Fibroblast of skin of right biceps (primary cell): ENCODE results near the gene AGAP1.

ENCODE experiments used
- DNase-seq: peaks from one replicate; pipeline ENCODE4 v3.0.0-alpha.2; 2013

Gene AGAP1

DNA sequence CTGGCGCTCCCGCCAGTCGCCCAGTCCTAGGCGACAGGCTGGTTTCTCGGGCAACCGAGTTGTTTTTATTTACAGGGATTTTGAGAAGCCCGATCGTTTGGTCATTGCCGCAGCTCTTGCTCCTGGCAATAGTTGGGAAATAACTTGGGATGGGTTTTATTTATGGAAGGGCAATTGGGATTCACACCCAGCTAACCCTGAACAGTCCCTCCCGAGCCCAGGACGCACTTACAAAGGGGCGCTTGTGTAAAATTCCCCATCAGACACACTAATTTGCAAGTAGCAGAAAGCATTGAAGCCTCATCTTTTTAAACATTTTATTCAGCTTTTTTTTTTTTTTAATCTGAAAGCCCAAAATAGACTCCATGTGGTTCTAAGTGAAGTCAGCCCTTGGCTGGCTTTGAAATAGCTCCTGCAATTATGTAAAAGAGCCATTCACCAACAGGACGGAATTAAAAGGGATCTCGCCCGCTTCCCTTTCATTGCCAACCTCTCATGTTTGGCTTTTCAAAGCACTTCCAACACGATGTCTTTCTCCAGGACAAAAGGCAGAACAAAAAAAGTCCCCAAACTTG is 677.9 kb downstream of the AGAP1 start:
- DNase-seq = no peak

DNA sequence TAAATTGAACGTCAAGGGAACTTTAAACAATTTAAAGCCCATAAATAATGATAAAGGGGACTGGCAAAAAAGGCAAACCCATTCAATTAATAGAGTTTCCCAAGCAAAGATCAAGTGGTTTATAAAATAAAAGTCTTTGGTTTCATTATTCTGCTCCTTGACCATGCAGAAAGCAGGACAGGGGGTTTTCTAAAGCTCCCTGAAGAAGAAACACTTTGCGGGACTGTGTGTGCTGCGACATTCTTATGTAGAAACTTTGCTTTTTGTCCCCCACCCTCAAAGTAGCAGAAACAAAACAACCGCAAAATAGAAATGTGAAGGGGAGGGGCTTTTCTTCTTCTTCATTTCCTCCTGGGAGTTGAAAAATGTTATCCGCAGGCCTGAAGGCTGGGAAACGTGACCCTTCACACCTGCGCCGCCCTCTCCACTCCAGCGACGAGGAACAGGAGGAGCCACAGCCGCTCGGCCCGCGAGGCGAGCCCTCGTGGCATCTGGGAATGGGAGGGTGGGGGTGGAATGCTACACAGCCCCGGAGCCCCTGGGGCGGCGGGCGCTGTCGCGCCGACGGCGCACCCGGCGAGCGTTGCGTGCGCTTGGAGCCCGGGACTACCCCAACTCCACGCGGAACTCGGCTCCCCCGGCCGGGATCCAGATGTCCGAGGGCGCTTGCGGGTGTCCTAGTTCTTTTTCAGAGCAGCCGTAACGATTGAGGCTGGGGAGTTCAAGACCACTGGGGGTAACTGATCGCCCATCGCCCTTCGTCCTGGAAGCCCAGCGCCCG is 678.6 kb downstream of the AGAP1 start:
- no peak for DNase-seq

DNA sequence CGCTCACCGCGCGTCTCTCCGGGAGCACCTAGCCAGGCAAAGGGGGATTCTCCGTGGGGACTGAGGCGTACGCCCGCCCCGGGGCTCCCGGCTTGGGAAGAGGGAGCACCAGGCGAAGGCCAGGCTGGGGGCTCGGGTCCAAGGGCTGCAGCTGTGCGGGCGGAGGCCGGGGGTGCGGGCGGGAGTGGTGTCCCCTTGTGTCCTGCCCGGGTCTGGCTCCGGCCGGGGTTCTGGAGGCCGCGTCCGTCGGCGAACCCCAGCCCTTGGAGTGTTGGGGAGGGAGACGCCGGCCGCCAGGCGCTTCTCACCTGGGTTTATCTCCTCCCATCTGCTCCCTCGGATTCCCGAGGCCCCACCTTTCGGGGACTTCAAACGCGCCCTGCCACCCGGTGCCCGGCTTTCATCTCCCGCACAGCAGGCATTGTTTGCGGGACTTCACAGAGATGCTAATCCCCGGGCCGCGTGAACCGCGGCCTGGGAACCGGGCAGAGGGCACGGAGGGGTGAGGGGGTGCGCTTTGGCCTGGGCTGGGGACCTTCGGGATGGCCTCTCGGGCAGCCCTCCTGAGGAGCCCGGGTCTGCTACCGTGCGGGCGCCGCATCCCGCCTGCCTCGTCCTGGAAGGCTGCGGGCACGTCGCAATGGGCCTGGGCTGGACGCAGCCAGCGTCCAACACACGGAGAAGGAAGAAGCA is 679.3 kb downstream of the AGAP1 start:
- no peak for DNase-seq

DNA sequence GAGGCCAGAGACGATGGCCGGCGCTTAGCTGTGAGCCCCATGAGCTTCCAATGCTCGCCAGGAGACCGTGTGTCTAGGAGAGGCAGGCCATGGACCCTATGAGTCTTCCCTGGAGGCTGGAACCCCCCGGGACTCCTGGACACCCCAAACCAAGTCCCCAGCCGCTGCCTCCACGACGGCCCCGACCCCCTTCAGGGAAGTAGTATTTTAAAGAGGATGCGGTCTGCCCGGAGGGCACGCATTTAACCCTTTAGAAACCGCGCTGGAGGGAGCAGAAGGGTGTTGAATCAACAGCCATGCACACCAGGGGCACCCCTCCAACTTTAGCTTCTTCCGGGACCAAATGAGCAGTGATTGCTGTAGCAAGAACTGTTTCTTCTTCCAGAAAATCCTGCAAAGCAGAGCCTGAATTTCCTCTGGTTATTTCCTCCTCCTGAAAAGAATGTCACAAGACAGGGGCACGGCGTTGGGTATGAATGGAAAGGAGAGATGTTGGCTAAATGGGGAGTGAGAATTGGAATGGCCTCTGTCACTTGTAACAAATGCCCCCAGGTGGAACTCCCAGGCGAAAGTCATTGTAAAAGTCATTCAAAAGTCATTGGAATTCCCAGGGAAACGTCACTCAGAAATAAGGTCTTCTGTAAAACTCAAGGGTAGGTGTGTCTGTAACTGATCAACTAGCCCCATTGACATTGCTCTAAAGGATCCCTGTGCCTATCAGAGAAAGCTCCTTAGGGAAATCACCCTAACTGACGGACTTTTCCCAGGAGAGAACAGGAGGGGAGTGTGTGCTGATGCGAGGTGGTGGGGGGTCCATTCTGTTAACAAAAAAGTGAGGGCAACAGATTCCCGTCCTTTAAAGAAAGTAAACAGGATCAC is 680.1 kb downstream of the AGAP1 start:
- DNase-seq = no peak

DNA sequence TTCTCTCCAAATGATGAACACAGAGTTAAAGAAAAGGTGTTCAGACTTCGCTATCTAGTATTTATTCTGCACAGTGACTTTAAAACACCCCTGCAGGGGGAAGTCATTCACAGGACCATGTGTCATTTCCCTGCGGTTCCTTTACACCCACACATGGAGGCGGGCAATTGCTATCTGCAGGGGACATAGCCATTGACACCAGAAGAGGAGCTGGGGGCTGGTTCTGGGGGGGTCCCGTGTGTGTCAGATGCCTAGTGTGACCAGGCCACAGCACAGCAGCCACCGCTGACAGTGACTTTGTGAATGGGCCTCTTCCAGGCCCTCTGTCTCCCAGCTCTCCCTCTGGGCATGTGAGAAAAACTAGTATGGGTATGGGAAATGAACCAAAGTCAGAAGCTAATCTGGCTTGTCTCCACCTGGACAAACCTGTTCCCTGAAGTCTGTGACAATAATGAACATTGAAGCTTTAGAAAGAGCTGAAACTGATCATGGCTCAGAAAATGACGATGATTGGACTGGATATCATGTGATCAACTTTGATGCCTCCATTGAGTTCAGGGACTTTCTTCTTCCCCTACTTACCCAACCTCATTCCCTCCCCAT is 681.8 kb downstream of the AGAP1 start:
- no peak for DNase-seq

DNA sequence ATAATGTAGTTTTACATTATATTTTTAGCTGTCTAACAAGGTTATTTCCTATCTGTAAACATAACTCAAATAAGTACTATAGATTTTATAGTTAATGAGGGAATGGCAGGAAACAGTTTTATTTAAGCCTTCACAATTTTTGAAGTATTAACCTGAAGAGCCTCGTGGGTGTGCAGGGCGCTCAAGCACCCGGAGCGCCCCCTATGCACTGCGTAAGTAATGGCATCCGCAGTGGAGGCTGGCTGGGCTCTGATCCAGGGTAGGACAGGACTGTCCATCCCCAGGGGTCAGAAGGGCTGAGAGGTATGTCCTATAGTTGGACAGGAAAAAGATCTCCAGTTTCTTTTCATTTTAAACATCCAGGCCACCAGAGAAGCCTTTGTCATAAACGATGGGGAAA is 682.6 kb downstream of the AGAP1 start:
- DNase-seq = peak; percentile 47

DNA sequence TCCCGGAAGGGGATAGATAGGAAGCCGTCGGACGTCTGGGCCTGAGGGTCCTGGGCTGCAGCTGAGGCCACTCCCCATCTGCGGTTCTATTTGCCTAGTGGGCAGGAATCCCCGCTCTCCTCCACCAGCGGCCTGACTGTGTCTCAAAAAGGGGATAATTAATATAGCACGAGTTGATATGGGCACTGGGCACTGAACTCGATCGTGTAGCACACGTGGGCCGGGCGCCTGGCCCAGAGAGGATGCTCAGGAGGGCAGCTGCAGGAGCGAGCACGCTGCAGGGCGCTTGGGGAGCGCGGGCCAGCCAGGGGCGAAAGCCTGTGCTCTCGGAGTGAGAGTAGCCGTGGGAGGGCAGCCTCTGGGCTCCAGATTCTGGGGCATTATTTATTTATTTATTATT is 683.1 kb downstream of the AGAP1 start:
- no peak for DNase-seq

DNA sequence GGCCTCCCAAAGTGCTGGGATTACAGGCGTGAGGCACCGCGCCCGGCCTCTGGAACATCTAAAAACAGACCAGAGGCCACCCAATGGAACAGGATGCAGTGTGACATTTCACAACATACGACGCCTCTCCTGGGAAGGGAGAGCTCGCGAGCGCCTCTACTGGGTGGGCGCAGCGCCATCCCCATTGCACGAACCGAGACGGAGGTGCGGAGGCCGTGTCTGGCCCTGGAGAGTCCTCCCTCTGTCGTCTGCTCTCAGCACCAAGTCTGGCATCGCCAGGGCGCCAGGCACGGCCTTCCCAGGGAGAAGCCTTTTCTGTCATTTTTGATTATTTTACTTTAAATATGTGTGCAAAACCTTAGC is 683.7 kb downstream of the AGAP1 start:
- DNase-seq = peak; percentile 70

DNA sequence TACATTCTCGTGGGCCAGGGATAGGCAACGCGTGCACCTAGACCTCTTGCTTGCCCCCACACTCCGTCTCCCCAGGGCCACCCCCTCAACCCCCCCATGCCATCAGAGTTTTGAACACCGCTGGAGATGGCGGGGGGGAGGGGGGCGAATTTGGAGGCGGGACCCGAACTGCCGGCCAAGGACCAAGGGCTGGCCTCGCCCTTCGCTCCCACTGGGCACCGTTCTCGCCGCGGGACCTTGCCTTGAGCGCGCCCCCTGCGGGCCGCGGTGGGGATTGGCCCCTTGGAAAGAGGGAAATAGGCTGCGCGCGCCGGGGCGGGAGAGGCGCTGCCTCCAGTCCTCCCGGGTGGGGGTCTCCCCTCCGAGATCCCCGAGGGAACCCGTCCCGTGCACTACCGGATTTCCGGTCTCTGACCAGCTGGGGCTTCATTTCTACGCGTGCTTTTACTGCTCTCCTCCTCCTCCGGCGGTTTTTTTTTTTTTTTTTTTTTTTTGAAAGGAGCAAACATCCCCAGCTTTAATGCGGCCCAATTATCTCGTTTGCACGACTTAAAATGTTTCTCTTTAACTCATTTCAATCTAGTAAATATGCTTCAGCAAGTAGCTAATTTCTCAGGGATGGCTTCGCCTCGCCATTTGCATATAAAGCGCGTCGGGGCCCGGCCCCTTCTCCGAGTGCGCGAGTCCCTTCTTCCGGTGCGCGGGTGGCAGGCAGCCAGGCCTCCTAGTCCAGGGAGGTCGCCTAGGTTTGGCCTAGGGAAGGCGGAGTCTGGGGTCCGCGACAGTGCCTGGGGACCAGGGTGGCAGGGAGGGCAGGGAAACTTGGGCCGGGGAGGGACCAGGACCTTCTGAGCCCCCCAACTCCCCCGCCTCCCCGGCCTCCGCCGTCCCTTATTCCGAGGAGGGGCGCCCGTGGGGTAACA is 684.4 kb downstream of the AGAP1 start:
- peak; percentile 69 for DNase-seq

DNA sequence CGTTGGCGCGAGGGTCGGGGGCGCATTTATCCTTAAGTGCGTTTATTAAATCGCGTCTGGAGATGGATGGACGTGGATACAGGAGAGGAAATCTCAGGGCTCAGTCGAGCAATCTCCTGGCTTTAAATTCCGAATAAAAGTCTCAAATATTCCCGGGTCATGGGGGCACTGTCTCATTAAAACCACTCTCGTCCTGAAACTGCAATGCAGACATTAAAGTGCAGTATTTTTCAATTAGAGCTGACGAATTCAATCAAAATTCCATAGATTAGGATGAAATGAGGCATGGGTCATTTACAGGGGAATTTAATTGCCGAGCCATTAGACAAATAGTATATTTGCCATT is 685.0 kb downstream of the AGAP1 start:
- DNase-seq = peak; percentile 28

DNA sequence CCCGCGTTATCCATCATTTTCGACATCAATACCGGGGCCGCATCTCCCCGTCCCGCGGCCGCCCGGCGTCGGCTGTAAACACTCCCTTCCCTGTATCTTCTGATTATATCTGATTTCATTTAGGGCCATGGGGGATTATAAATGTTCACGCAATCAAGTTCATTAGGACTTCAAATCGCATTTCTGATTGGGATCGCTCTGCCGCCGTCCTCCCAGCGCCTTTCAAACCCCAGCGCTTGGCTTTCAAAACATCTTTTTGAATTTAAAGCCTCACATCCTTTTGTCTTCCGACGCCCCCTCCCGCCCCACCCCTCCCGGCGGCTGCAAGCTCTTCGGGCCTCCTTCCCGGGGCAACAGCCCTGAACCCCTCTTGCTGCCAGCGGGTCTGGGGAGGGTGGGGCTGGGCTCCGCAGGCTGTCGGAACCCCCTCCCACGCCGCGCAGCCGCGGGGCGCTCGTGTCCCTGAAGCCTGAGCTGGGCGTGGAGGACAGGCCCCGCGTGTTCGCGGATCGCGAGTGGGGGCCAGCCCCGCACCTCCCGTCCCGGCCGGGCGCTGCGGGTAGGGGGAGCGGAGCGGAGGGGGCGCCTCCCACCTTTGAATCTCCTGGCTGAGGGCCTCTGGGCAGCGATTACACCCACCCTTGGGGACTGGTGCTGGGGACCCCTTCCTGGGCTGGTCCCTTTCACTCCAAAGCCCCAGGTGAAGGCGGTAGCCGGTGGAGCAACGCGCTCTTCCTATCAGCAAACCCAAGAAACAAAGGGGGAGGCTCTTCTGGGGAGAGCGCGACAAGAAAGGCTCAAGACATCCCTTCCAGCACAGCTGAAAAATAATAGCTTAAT is 685.6 kb downstream of the AGAP1 start:
- peak; percentile 49 for DNase-seq

DNA sequence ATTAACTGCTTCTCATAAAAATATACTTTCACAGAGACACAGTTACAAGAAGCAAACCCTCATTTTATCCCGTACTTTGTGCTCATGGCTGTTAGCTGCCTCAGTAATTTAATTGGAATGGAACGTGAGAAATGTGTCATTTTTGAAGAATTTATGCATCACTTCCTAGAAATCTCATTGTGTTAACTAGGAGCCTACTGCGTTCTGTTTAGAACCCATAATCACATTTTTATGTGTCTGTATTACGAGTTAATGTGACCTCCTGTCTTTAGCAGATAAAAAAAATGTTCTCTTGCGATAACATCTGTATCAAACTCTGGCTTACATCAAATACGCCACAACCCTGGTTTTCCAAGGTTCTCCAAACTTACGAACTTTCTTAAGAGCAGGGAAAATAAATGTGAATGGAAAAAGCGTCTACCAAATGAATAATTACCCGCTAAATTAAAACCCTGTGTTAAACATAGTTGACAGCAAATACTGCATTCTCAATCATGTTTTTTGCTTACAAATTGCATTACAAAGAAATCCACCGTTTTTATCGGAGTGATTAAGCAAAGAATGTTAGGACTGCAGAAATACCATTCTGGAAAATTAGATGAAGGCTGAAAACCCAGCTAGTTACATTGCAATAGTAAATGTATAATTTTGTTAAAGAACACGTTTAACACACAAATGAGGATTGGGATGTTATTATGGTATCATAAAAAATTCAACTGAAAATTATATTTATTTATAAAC is 686.4 kb downstream of the AGAP1 start:
- peak; percentile 87 for DNase-seq

DNA sequence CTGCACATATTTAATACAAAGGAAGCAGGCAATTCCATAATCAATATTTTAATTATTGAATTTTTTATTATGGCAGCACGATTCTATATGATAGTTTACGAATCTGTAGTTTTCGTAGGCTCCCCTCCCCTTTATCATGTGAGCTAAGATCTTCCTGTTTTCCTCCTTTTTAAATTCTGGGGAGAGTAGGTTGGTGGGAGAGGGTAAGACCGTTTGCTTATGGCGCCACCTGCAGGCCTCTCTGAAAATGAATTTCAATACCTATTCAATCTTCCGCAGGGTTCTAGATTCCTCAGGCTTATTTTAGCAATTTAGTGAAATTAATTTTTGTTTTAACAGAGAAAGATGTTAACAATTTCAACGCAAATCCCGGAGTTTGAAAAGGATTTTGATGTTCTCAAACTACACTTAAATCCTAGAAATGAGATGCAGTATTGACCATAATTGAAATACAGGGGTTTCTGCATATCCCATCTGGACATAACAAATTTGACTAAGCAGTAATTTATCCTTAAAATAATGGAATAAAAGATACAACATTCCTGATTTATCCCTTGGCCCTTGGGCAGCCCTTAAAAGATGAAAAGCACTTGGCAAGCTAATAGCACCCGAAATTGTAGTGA is 687.1 kb downstream of the AGAP1 start:
- DNase-seq = peak; percentile 72
